Testis (tissue), 3 donors: ENCODE results near the gene SLC51A. TPM values are rescaled to one million over a fixed set of nuclear protein-coding genes. Genes with fewer than 3 reads are reported as not detected.
A peak's percentile ranks its signal among the peaks of the same experiment; 100 is the strongest.

Experiments used
- DNase-seq: peaks from one replicate; pipeline ENCODE4 v3.0.0-alpha.2; 2019
- H3K27ac ChIP-seq, 2 donors: fragments of 200-600 bp; sonication (generic); one replicate each; pipeline ENCODE4 v1.5.1; 2019
- H3K27me3 ChIP-seq: fragments of 200-600 bp; sonication (generic); one replicate; pipeline ENCODE4 v1.5.1; 2019
- H3K36me3 ChIP-seq: fragments of 200-600 bp; sonication (generic); one replicate; pipeline ENCODE4 v1.5.1; 2017; ENCODE audit warnings: low read depth; ENCODE audit errors: missing control alignments
- H3K4me1 ChIP-seq: fragments of 200-600 bp; sonication (generic); one replicate; pipeline ENCODE4 v1.5.1; 2019
- H3K4me3 ChIP-seq, 2 donors: fragments of 200-600 bp; sonication (generic); one replicate each; pipeline ENCODE4 v1.5.1; 2017 to 2019
- H3K9me3 ChIP-seq: fragments of 200-600 bp; sonication (generic); one replicate; pipeline ENCODE4 v1.5.1; 2017
- POLR2A ChIP-seq: fragments of 450-650 bp; IDR thresholded peaks from one replicate; pipeline ENCODE4 v1.6.1; 2017; ENCODE audit warnings: antibody characterized with exemption, mild to moderate bottlenecking, moderate library complexity
- WGBS, 2 donors: methylation state at CpG; one replicate each; pipeline ENCODE4 v1.1.5; 2018; 5-methylcytosine and 5-hydroxymethylcytosine counted together
- intact Hi-C: fragments of 100-400 bp; cut with DNase I; formaldehyde crosslinking; loops from one replicate; pipeline ENCODE4 v1.15.1; 2023; ENCODE audit warnings: low total_unique reads
- polyA plus RNA-seq: library from polyadenylated mRNA; stranded (reverse); fragments of 350-450 nt; fragmentation: Illumina TruSeq; extraction: RNeasy Lipid Tissue Mini Kit (QIAGEN cat#74804); gene quantifications from one replicate; pipeline ENCODE4 v1.2.3, GENCODE V29; 2014; ENCODE audit warnings: low read depth, low replicate concordance; ENCODE audit not compliant: insufficient read depth
- total RNA-seq, 2 donors: library from RNA; depleted of rRNA; stranded (reverse); fragments of >200 nt; gene quantifications; one replicate each; pipeline ENCODE4 v1.2.3, GENCODE V29; 2016
- TF ChIP-seq, protein P1 (sequence below), 3 experiments: fragments of 450-650 bp in 2 of 3; fragments of 200-600 bp in 1 of 3; sonication (generic) in 1 of 3; IDR thresholded peaks; one replicate each; pipeline ENCODE4 v1.5.1; 2016 to 2019; ENCODE audit warnings: antibody characterized with exemption in 3 of 3, mild to moderate bottlenecking in 2 of 3, moderate library complexity in 1 of 3

The SLC51A gene
- total and polyA plus RNA-seq, 3 donors from 2014 or later = 27.2 to 60.6 (median 35.1) TPM

DNA sequence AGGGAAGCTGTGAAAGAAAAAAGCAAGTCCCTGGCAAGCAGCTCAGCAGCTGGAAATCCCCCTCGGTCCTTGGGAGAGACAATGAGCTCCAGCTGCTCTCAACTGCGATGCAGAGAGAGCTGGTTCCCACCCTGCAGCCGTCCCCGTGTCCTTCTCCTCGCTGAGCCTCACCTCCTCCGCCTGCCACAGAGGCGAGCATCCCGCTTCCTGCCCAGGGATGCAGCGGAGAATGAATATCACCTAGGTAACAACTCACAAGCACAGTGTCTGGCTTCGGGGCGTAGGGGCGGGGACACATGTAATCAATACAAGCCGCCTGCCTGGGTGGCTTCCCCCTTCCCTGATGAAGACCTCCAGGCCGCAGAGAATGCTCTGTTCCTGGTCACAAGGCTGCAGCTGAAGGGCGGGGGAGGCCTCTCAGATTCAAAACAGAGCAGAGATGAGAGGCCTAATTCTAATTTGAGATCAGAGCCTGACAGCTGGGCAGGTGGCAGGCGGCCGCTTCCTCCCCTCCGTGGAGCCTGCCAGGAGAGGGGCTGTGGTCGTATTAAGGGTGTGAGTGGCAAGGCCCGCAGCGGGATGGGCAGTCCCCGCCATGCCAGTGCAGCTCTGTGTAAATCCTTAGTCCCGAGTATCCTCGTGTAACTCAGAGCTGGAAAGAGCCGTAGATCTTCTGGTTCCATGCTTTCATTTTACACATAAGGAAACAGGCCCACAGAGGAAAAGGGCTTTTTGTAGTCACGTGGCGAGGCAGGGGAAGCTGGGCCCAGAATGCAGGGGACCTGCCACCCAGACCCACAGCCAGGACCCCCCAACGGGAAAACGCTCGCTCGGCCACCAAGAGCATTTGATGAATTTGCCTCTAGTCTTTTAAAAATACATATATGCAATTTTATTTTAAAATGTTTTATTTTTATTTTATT is 29.4 kb upstream of the SLC51A start:
- H3K4me1 ChIP-seq = no peaks in the 10 kb centered on the region
- no peak for TF ChIP-seq POLR2A
- TF ChIP-seq, protein P1, sequence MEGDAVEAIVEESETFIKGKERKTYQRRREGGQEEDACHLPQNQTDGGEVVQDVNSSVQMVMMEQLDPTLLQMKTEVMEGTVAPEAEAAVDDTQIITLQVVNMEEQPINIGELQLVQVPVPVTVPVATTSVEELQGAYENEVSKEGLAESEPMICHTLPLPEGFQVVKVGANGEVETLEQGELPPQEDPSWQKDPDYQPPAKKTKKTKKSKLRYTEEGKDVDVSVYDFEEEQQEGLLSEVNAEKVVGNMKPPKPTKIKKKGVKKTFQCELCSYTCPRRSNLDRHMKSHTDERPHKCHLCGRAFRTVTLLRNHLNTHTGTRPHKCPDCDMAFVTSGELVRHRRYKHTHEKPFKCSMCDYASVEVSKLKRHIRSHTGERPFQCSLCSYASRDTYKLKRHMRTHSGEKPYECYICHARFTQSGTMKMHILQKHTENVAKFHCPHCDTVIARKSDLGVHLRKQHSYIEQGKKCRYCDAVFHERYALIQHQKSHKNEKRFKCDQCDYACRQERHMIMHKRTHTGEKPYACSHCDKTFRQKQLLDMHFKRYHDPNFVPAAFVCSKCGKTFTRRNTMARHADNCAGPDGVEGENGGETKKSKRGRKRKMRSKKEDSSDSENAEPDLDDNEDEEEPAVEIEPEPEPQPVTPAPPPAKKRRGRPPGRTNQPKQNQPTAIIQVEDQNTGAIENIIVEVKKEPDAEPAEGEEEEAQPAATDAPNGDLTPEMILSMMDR (IDR thresholded peaks at IDR 0.05) = no peak
- 41 to 52% methylated on average over 26 to 31 of the region's 31 CpGs for WGBS, 2 donors
- H3K9me3 ChIP-seq = no peaks in the 10 kb centered on the region
- peak overlapping the region; percentile 72 to 73 for H3K27ac ChIP-seq
- peak; percentile 63 for DNase-seq
- H3K36me3 ChIP-seq = no peaks in the 10 kb centered on the region
- intact Hi-C loops = no loop called here
- no peak overlapping the region for H3K4me3 ChIP-seq
- H3K27me3 ChIP-seq = no peaks in the 10 kb centered on the region

- no peak for DNase-seq
- no peaks in the 10 kb centered on the region for H3K27me3 ChIP-seq
- TF ChIP-seq, protein P1 (IDR thresholded peaks at IDR 0.05) = no peak
- no peak for TF ChIP-seq POLR2A
- H3K4me1 ChIP-seq = peaks cover 27% of the 10 kb centered on the region
- no peak overlapping the region for H3K27ac ChIP-seq
- intact Hi-C loops = no loop called here
- no peak overlapping the region for H3K4me3 ChIP-seq
- H3K9me3 ChIP-seq = no peaks in the 10 kb centered on the region
- WGBS, 2 donors = 76 to 80% methylated on average over 13 to 16 of the region's 16 CpGs
- H3K36me3 ChIP-seq = no peaks in the 10 kb centered on the region
Measured at GRCh38 chr3:196189566-196190347, 26.6 kb upstream of the SLC51A start.

- Histone ChIP-seq H3K9me3 (no peaks in the 10 kb centered on the region), H3K36me3 (no peaks in the 10 kb centered on the region), H3K27ac (peak overlapping the region; percentile 19 to 26), H3K27me3 (no peaks in the 10 kb centered on the region), H3K4me1 (peaks cover 27% of the 10 kb centered on the region), H3K4me3 (no peak overlapping the region)
- DNase-seq = no peak
- 75 to 85% methylated on average over 4 to 11 of the region's 11 CpGs for WGBS, 2 donors
- TF ChIP-seq, protein P1 (IDR thresholded peaks at IDR 0.05) = no peak
- TF ChIP-seq POLR2A = no peak
- intact Hi-C loops = no loop called here
Measured at GRCh38 chr3:196192036-196192523, 24.3 kb upstream of the SLC51A start.

DNA sequence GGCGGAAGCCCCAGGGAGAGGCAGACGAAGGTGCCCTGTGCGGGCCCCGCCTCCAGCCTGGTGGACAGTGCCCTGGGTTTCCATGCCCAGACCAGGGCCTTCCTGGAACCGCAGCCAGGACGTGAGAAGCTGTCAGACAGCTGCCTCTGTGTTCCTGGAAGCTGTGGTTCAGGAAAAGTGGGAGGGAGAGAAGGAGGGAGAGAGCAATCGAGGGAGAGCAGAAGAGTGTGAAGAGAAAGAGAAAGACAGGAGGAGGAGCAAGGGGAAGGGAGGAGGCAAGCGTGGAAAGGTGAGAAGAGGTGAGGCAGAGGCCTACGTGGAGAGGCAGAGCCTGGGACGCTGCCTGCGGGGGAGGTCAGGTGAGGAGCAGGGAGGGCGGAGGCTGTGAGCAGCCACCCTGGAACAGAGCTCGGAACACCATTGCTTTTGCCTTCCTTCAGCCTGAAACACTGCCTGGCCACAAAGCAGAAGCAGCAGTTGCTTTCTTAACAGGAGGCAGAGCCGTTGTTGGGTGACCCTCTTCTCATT is 23.7 kb upstream of the SLC51A start:
- H3K27ac ChIP-seq = peak overlapping the region; percentile 19 to 26
- no peak for DNase-seq
- H3K4me3 ChIP-seq = no peak overlapping the region
- intact Hi-C loops = no loop called here
- H3K27me3 ChIP-seq = no peaks in the 10 kb centered on the region
- 56 to 58% methylated on average over 10 to 14 of the region's 14 CpGs for WGBS, 2 donors
- H3K36me3 ChIP-seq = no peaks in the 10 kb centered on the region
- no peak for TF ChIP-seq POLR2A
- TF ChIP-seq, protein P1 (IDR thresholded peaks at IDR 0.05) = no peak
- no peaks in the 10 kb centered on the region for H3K9me3 ChIP-seq
- peaks cover 28% of the 10 kb centered on the region for H3K4me1 ChIP-seq
